GM10266 (cell line): ENCODE results near the gene SRC.

Experiments
- DNase-seq: peaks from one replicate; pipeline ENCODE4 v3.0.0; 2012; ENCODE audit errors: extremely low spot score
- CTCF ChIP-seq: IDR thresholded peaks from 2 replicates; pipeline ENCODE4 v1.5.1; 2012; ENCODE audit warnings: mild to moderate bottlenecking, low read depth; ENCODE audit not compliant: control insufficient read depth, insufficient read depth; ENCODE audit errors: missing control alignments

The SRC gene

GRCh38 chr20:37379967-37380828, 34.3 kb downstream of the SRC start:
- DNase-seq, result no peak
- TF ChIP-seq CTCF, result no peak

- no peak for TF ChIP-seq CTCF
- no peak for DNase-seq
Measured at GRCh38 chr20:37380864-37381579, 35.1 kb downstream of the SRC start.

- DNase-seq, result no peak
- TF ChIP-seq CTCF, result no peak
Measured at GRCh38 chr20:37381621-37382471, 35.9 kb downstream of the SRC start.

- DNase-seq, result no peak
- no peak for TF ChIP-seq CTCF
Measured at GRCh38 chr20:37382482-37383120, 36.7 kb downstream of the SRC start.

GRCh38 chr20:37383229-37383989, 37.5 kb downstream of the SRC start:
- DNase-seq, result no peak
- no peak for TF ChIP-seq CTCF

- TF ChIP-seq CTCF, result peak; percentile 92
- peak; percentile 91 for DNase-seq
Measured at GRCh38 chr20:37384683-37385174, 38.8 kb downstream of the SRC start.
